GM21367 (cell line): ENCODE measurements around the gene ZNF3.

Source experiments
- ATAC-seq: cut with Tn5 transposase; IDR thresholded peaks from one replicate; pipeline ENCODE4 v1.9.1; 2021; ENCODE audit not compliant: unreplicated experiment

ZNF3 gene

GRCh38 chr7:100053215-100053614, 28.3 kb downstream of the ZNF3 start:
- ATAC-seq: no peak

DNA sequence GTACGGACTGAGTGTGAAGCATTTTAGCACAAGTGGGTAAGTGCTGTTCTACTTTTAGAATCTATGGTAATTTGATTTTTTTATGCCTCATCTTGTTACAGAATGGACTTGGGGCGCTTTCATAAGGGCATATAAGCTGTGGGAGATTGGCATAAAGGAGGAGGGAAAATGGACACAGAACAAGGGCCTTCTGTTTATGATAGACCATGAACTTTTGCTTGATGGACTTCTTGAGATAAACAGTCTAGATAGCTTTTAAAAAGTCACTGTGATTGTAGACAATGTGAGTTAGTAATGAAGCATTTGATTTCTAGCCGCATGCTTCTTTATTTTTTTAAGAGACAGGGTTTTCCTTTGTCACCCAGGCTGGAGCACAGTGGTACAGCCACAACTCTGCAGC, 29.9 kb downstream of the ZNF3 start:
- ATAC-seq: no peak

DNA sequence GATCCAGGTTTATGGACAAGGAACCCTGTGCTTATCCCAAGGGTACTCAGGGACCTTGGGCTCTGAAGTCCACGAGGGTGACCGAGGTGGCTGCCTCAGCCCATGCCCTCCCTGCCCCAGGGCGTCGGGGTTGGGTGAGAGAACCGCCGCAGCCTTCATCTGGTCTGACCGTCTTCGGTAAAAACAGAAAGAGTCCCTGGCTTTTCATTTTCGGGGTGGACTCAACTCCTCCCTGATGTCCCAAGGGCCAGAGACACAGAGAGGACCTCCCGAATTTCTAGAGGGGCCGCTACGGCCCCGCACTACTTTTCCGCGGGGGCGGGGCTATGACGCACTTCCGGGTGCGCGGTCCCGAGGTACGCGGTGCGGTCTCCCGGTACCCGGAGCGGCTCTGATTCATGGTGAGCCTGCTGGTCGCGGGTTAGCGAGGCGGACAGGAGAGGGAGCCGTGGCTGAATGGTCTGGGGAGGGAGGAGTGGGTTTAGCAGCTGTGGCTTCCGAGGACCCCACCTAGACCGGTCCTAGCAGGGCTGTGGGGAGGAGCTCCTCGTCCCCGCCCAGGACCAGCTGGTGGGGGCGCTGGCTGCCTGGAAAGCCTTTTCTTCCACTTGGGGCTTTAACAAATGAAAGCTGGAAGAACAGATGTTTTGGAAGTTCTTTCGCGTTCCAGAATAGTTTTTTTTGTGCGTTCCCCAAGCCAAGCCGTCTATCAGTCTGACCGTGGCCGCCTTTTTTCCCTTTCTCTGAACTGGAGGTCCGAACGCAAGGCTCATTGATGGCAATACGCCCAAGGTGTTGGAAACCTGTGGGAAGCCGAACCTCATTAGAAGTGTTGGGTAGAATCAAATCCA, 31.9 kb downstream of the ZNF3 start, which contains the start of gene ZSCAN21:
TSS of gene ZSCAN21 (plus strand) at position 334 of the 851 bp plus-strand sequence. CDS start 7,233 bp downstream, outside the sequence.
- ATAC-seq: peak; percentile 79

GRCh38 chr7:100048680-100049079, 32.8 kb downstream of the ZNF3 start:
- no peak for ATAC-seq

- ATAC-seq: no peak
Observed at GRCh38 chr7:100044718-100045117, 36.8 kb downstream of the ZNF3 start.

GRCh38 chr7:100040575-100040974, 40.9 kb downstream of the ZNF3 start:
- ATAC-seq: no peak

GRCh38 chr7:100038326-100038725, 43.2 kb downstream of the ZNF3 start:
- ATAC-seq: no peak

GRCh38 chr7:100035876-100036275, 45.6 kb downstream of the ZNF3 start:
- ATAC-seq: no peak

DNA sequence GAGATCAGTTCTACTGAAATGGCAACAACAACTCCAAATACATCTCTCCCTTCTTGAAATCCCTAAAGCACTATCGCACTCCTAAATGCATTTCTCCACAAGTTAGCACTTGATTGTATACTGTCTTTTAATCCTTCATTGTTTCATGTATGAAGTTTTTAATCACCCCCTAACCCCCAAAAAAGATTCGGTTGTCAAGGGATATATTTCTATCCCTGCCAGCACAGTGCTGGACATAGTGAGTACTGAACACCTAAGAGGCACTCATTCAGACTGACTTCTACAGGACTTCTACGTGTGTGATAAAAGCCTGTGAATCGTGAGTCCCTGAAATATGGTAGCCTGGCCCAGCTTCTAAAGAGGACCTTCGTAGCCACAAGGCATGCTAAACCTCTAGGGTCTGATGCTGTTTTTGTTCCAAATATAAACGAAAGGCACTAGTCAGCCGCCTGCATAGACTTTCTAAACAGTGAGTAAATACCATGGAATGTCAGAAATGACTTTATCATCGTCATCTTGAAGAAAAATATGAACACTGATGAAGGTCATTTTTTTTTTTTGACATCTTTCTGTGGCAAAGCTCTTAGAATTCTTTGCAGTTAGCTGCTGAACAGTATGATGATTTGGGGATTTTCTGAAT, 46.5 kb downstream of the ZNF3 start:
- no peak for ATAC-seq

- no peak for ATAC-seq
Observed at GRCh38 chr7:100033526-100033925, 48.0 kb downstream of the ZNF3 start.

- no peak for ATAC-seq
Observed at GRCh38 chr7:100029596-100029995, 51.9 kb downstream of the ZNF3 start.

- ATAC-seq: no peak
Observed at GRCh38 chr7:100027197-100027596, 54.3 kb downstream of the ZNF3 start.

DNA sequence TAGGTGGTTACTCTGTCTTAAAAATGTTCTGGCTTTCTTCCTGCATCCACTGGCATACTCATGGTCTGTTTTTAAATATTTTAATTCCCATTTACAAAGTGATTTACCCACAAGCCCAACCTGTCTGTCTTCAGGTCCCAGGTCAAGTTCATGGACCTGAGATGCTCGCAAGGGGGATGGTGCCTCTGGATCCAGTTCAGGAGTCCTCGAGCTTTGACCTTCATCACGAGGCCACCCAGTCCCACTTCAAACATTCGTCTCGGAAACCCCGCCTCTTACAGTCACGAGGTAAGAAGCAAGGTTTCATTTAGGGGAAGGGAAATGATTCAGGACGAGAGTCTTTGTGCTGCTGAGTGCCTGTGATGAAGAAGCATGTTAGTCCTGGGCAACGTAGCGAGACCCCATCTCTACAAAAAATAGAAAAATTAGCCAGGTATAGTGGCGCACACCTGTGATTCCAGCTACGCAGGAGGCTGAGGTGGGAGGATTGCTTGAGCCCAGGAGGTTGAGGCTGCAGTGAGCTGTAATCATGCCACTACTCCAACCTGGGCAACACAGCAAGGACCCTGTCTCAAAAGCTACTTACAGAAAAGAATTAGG, 57.4 kb downstream of the ZNF3 start:
- ATAC-seq: no peak

GRCh38 chr7:100023526-100023925, 58.0 kb downstream of the ZNF3 start:
- no peak for ATAC-seq

- ATAC-seq: no peak
Observed at GRCh38 chr7:100022621-100023020, 58.9 kb downstream of the ZNF3 start.

GRCh38 chr7:100021297-100021696, 60.2 kb downstream of the ZNF3 start:
- ATAC-seq: no peak
